WTC11 (cell line): Measurements from ENCODE around the gene MYLK4. TPM values are rescaled to one million over a fixed set of nuclear protein-coding genes. Genes with fewer than 3 reads are reported as not detected.

Experiments used
- CREM ChIP-seq: sonication (generic); formaldehyde crosslinking; IDR thresholded peaks from 2 replicates; pipeline ENCODE4 v1.8.1; 2022; ENCODE audit warnings: mild to moderate bottlenecking, missing genetic modification reagents, moderate library complexity
- ERG ChIP-seq: fragments of 250-450 bp; sonication (Bioruptor Pico); IDR thresholded peaks from 2 replicates; pipeline ENCODE4 v1.8.0; 2021; ENCODE audit warnings: mild to moderate bottlenecking
- ETV6 ChIP-seq: sonication (generic); formaldehyde crosslinking; IDR thresholded peaks from 2 replicates; pipeline ENCODE4 v1.8.1; 2022; ENCODE audit warnings: mild to moderate bottlenecking, missing genetic modification reagents
- FOXK1 ChIP-seq: sonication (generic); formaldehyde crosslinking; IDR thresholded peaks from 2 replicates; pipeline ENCODE4 v1.8.0; 2022; ENCODE audit warnings: mild to moderate bottlenecking, moderate library complexity, missing genetic modification reagents
- FOXP1 ChIP-seq: sonication (generic); formaldehyde crosslinking; IDR thresholded peaks from 2 replicates; pipeline ENCODE4 v1.8.0; 2022; ENCODE audit warnings: missing genetic modification reagents, mild to moderate bottlenecking, moderate library complexity, borderline replicate concordance
- GABPB1 ChIP-seq: sonication (generic); formaldehyde crosslinking; IDR thresholded peaks from 2 replicates; pipeline ENCODE4 v1.8.1; 2023; ENCODE audit warnings: mild to moderate bottlenecking, missing genetic modification reagents
- GTF2I ChIP-seq: fragments of 250-450 bp; sonication (Bioruptor Pico); conservative IDR thresholded peaks from 2 replicates; pipeline ENCODE4 v1.4.0; 2021; ENCODE audit warnings: mild to moderate bottlenecking
- JAZF1 ChIP-seq: fragments of 250-450 bp; sonication (Bioruptor Pico); IDR thresholded peaks from 2 replicates; pipeline ENCODE4 v1.9.0; 2021; ENCODE audit warnings: moderate library complexity, mild to moderate bottlenecking, inconsistent platforms
- JUN ChIP-seq: sonication (generic); formaldehyde crosslinking; IDR thresholded peaks from 2 replicates; pipeline ENCODE4 v1.8.0; 2023; ENCODE audit warnings: mild to moderate bottlenecking, missing genetic modification reagents
- MLX ChIP-seq: sonication (generic); formaldehyde crosslinking; IDR thresholded peaks from 2 replicates; pipeline ENCODE4 v1.8.1; 2023; ENCODE audit warnings: mild to moderate bottlenecking, missing genetic modification reagents, moderate library complexity
- NFE2L1 ChIP-seq: sonication (generic); formaldehyde crosslinking; IDR thresholded peaks from 2 replicates; pipeline ENCODE4 v1.8.1; 2023; ENCODE audit warnings: missing genetic modification reagents
- NR1H2 ChIP-seq: sonication (generic); formaldehyde crosslinking; IDR thresholded peaks from 2 replicates; pipeline ENCODE4 v1.9.0; 2021; ENCODE audit warnings: mild to moderate bottlenecking, moderate library complexity, missing genetic modification reagents
- NR3C1 ChIP-seq: sonication (generic); formaldehyde crosslinking; conservative IDR thresholded peaks from 2 replicates; pipeline ENCODE4 v1.8.1; 2023; ENCODE audit warnings: low read depth, mild to moderate bottlenecking, missing genetic modification reagents
- SP1 ChIP-seq: sonication (generic); formaldehyde crosslinking; conservative IDR thresholded peaks from 2 replicates; pipeline ENCODE4 v1.8.1; 2022; ENCODE audit warnings: missing genetic modification reagents
- TP53 ChIP-seq: sonication (generic); formaldehyde crosslinking; IDR thresholded peaks from 2 replicates; pipeline ENCODE4 v1.8.1; 2023; ENCODE audit warnings: mild to moderate bottlenecking, missing genetic modification reagents
- ZNF138 ChIP-seq: sonication (generic); formaldehyde crosslinking; conservative IDR thresholded peaks from 2 replicates; pipeline ENCODE4 v1.8.1; 2022; ENCODE audit warnings: mild to moderate bottlenecking, moderate library complexity, missing genetic modification reagents
- ZNF263 ChIP-seq: sonication (generic); formaldehyde crosslinking; IDR thresholded peaks from 2 replicates; pipeline ENCODE4 v1.8.1; 2022; ENCODE audit warnings: low read depth, mild to moderate bottlenecking, moderate library complexity, missing genetic modification reagents
- ZNF281 ChIP-seq: sonication (generic); formaldehyde crosslinking; IDR thresholded peaks from 2 replicates; pipeline ENCODE4 v1.8.0; 2023; ENCODE audit warnings: mild to moderate bottlenecking, missing genetic modification reagents
- ZNF416 ChIP-seq: fragments of 250-450 bp; sonication (Bioruptor Pico); IDR thresholded peaks from 2 replicates; pipeline ENCODE4 v1.9.0; 2021; ENCODE audit warnings: mild to moderate bottlenecking, inconsistent platforms
- ZNF671 ChIP-seq: fragments of 250-450 bp; sonication (Bioruptor Pico); IDR thresholded peaks from 2 replicates; pipeline ENCODE4 v1.8.0; 2021; ENCODE audit warnings: mild to moderate bottlenecking
- total RNA-seq: library from RNA; stranded (reverse); gene quantifications from 3 replicates; pipeline ENCODE4 v1.2.3, GENCODE V29; 2021
- TF ChIP-seq, protein P1 (sequence below): sonication (generic); formaldehyde crosslinking; IDR thresholded peaks from 2 replicates; pipeline ENCODE4 v1.8.1; 2022; ENCODE audit warnings: mild to moderate bottlenecking, moderate library complexity, missing genetic modification reagents
- TF ChIP-seq, protein P2 (sequence below): sonication (generic); formaldehyde crosslinking; IDR thresholded peaks from 2 replicates; pipeline ENCODE4 v1.8.1; 2023; ENCODE audit warnings: mild to moderate bottlenecking, missing genetic modification reagents
- TF ChIP-seq, protein P3 (sequence below): sonication (generic); formaldehyde crosslinking; IDR thresholded peaks from 2 replicates; pipeline ENCODE4 v1.8.0; 2022; ENCODE audit warnings: mild to moderate bottlenecking, missing genetic modification reagents
- TF ChIP-seq, protein P4 (sequence below): fragments of 250-450 bp; sonication (Bioruptor Pico); IDR thresholded peaks from 2 replicates; pipeline ENCODE4 v1.9.0; 2021; ENCODE audit warnings: mild to moderate bottlenecking
- TF ChIP-seq, protein P5 (sequence below): sonication (generic); formaldehyde crosslinking; IDR thresholded peaks from 2 replicates; pipeline ENCODE4 v1.8.1; 2023; ENCODE audit warnings: mild to moderate bottlenecking, missing genetic modification reagents

Gene MYLK4
- total RNA-seq, 1 experiment from 2014 or later, result 0.13 TPM

- TF ChIP-seq JAZF1 (no peak), ERG (no peak), ZNF416 (no peak), JUN (no peak), ZNF671 (CRISPR knock-in tag) (no peak), ETV6 (CRISPR knock-in tag) (peak; percentile 9; the same call in 1 of the 2 replicates), GABPB1 (0 out of 2 replicates have a peak, but pooled peaks have one; percentile 43), SP1 (CRISPR knock-in tag) (0 out of 2 replicates have a peak, but pooled peaks have one; percentile 17), NFE2L1 (CRISPR knock-in tag) (peak; percentile 40; the same call in 1 of the 2 replicates), FOXK1 (0 out of 2 replicates have a peak, but pooled peaks have one; percentile 16), MLX (no peak), NR1H2 (CRISPR knock-in tag) (no peak), TP53 (CRISPR knock-in tag) (no peak), ZNF281 (no peak), ZNF263 (no peak), CREM (CRISPR knock-in tag) (0 out of 2 replicates have a peak, but pooled peaks have one; percentile 17), GTF2I (CRISPR knock-in tag) (no peak), NR3C1 (CRISPR knock-in tag) (no peak), FOXP1 (CRISPR knock-in tag) (no peak), ZNF138 (CRISPR knock-in tag) (no peak)
- TF ChIP-seq, protein P1, sequence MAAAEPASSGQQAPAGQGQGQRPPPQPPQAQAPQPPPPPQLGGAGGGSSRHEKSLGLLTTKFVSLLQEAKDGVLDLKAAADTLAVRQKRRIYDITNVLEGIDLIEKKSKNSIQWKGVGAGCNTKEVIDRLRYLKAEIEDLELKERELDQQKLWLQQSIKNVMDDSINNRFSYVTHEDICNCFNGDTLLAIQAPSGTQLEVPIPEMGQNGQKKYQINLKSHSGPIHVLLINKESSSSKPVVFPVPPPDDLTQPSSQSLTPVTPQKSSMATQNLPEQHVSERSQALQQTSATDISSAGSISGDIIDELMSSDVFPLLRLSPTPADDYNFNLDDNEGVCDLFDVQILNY, result no peak
- TF ChIP-seq, protein P2, sequence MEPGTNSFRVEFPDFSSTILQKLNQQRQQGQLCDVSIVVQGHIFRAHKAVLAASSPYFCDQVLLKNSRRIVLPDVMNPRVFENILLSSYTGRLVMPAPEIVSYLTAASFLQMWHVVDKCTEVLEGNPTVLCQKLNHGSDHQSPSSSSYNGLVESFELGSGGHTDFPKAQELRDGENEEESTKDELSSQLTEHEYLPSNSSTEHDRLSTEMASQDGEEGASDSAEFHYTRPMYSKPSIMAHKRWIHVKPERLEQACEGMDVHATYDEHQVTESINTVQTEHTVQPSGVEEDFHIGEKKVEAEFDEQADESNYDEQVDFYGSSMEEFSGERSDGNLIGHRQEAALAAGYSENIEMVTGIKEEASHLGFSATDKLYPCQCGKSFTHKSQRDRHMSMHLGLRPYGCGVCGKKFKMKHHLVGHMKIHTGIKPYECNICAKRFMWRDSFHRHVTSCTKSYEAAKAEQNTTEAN (CRISPR knock-in tag), result no peak; the same call in 1 of the 2 replicates
- TF ChIP-seq, protein P3, sequence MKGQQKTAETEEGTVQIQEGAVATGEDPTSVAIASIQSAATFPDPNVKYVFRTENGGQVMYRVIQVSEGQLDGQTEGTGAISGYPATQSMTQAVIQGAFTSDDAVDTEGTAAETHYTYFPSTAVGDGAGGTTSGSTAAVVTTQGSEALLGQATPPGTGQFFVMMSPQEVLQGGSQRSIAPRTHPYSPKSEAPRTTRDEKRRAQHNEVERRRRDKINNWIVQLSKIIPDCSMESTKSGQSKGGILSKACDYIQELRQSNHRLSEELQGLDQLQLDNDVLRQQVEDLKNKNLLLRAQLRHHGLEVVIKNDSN, result no peak
- TF ChIP-seq, protein P4, sequence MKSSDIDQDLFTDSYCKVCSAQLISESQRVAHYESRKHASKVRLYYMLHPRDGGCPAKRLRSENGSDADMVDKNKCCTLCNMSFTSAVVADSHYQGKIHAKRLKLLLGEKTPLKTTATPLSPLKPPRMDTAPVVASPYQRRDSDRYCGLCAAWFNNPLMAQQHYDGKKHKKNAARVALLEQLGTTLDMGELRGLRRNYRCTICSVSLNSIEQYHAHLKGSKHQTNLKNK (CRISPR knock-in tag), result no peak
- TF ChIP-seq, protein P5, sequence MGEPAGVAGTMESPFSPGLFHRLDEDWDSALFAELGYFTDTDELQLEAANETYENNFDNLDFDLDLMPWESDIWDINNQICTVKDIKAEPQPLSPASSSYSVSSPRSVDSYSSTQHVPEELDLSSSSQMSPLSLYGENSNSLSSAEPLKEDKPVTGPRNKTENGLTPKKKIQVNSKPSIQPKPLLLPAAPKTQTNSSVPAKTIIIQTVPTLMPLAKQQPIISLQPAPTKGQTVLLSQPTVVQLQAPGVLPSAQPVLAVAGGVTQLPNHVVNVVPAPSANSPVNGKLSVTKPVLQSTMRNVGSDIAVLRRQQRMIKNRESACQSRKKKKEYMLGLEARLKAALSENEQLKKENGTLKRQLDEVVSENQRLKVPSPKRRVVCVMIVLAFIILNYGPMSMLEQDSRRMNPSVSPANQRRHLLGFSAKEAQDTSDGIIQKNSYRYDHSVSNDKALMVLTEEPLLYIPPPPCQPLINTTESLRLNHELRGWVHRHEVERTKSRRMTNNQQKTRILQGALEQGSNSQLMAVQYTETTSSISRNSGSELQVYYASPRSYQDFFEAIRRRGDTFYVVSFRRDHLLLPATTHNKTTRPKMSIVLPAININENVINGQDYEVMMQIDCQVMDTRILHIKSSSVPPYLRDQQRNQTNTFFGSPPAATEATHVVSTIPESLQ, result no peak
These were observed 15.4 kb upstream of the MYLK4 start (continued) for GRCh38 chr6:2765896-2766766.
